HG03025 (cell line): Measurements from ENCODE around the gene ZFAND2B.
A peak's percentile ranks its signal among the peaks of the same experiment; 100 is the strongest.
"Not testable (repeated sequence)": the region's sequence is repeated elsewhere in the genome, so short reads cannot be mapped to it uniquely, and the experiment has no call there.

Experiments used
- ATAC-seq: cut with Tn5 transposase; IDR thresholded peaks from one replicate; pipeline ENCODE4 v1.9.1; 2021; ENCODE audit warnings: mild to moderate bottlenecking, moderate library complexity; ENCODE audit not compliant: unreplicated experiment, low FRiP score

Gene ZFAND2B

GRCh38 chr2:219200502-219201326, 5.9 kb upstream of the ZFAND2B start:
- ATAC-seq, result not testable (repeated sequence)

DNA sequence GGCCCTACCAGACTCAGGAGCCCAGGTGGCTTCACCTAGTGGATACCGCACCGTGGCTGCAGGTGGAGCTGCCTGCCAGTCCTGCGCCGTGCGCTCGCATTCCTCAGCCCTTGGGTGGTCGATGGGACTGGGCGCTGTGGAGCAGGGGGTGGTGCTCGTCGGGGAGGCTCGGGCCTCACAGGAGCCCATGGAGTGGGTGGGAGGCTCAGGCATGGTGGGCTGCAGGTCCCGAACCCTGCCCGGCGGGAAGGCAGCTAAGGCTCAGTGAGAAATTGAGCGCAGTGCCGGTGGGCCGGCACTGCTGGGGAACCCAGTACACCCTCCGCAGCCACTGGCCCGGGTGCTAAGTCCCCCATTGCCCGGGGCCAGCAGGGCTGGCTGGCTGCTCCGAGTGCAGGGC, 5.3 kb upstream of the ZFAND2B start:
- not testable (repeated sequence) for ATAC-seq

- ATAC-seq, result no peak
Measured at GRCh38 chr2:219204425-219205164, 2.0 kb upstream of the ZFAND2B start.

DNA sequence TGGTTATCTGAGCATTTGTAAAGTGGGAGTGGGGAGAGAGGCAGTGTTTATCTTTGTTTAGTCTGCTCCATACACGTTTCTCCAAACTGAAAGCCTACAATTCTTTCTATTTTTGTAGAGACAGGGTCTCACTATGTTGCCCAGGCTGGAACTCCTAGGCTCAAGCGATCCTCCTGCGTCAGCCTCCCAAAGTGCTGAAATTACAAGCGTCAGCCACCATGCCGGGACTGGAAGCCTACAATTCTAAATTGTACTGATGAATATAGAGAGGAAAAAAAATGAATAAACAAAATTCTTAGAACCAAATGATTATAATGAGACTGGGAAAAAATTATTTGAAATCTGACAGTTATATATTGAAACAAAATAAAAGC, 1.4 kb upstream of the ZFAND2B start:
- ATAC-seq, result no peak

- no peak for ATAC-seq
Measured at GRCh38 chr2:219205981-219206327, 628 bp upstream of the ZFAND2B start.

DNA sequence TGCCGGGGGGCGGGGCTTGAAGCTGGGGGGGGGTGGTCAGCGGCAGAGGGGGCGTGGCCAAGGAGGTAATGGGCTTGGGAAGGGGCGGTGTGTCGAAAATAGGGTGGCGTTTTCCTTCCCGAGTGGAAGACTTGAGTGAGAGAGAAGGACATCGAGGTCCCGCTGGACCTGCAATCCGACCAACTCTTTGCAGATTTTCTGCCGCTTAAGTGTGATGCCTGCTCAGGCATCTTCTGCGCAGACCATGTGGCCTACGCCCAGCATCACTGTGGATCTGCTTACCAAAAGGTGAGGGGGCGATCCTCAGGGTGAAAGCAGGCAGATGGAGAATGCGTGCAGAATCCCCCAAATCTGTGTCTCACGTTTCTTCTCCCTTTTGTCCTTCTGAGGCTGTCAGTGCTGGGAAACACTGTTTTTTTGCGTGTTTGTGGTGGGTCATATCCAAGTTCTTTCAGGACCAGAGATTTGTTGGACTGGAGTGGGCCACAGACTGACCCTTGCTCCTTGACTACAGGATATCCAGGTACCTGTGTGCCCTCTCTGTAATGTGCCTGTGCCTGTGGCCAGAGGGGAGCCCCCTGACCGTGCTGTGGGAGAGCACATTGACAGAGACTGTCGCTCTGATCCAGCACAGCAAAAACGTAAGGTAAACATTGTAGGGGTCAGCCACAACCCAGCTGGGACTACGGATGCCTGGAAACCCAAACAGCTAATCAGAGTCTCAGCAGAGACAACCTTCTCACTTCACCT, 727 bp downstream of the ZFAND2B start:
- ATAC-seq, result no peak

DNA sequence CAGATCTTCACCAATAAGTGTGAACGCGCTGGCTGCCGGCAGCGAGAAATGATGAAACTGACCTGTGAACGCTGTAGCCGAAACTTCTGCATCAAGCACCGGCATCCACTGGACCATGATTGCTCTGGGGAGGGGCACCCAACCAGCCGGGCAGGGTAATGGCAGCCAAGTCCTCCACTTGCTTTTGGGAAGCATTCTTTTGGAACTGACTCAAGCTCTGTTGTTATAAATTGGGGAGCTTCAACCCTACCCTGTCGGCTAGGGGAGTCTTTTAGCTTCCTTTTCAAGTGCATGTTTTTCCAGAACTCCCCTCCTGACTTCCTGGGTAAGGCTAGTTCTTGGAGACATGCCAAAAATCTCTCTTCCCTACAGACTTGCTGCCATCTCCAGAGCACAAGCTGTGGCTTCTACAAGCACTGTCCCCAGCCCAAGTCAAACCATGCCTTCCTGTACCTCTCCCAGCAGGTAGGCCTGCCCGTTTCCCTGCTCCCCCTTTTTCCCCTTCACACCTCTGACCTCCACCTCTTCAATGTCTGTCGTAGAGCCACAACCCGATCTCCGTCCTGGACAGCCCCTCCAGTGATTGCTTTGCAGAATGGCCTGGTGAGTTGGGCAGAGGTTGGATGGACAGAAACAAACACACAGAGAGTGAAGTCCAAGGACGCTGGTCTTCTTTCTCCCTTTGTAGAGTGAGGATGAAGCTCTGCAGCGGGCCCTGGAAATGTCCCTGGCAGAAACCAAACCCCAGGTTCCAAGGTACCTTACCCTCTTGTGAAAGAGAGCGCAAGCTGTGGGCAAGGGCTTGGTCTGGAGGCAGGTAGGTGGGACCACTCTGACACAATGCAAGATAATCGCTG, 1.5 kb downstream of the ZFAND2B start:
- ATAC-seq, result no peak

DNA sequence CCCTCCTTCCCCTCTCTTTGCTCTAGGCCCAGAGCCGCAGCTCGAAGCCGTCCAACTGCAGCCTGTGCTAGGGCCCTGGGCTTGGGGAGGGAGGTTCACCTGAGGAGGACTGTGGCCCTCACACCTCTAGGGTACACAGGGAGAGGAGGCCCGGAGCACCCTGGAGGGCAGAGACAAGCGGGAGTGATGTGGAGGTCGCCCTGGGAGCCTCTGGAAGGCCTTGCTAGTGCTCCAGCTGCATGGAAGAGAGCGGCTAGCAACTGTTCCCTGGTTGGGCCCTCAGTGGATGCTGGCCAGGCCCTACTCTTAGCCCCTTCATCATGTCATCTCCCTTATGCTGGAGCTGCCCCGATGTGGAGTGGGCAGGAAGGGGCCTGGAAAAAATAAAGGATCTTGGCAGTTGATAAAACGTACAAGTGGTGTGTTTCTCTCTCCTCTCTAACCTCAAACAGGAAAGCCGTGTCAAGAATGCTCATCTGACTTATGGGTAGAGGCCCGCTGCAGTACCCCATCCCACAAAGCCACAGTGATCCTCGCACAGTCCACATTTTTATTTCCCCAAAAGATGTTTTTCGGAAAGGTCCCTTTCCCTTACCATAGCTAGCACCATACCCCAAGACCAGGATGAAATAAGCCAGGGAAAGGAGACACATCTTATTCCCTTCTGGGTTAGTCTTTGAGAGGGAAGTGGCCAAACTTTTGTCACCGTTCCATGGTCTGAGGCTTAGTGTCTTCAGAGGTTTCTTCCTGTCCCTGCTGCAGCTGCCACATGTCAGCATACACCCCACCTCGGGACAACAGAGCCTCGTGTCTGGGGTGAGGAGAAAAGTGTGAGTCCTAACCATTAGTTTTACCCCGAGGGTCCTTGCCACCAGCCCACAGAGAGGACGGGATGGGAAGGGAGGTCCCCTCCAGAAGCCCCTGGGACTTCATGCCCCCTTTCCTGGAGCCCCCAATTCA, 2.9 kb downstream of the ZFAND2B start:
- ATAC-seq, result no peak

DNA sequence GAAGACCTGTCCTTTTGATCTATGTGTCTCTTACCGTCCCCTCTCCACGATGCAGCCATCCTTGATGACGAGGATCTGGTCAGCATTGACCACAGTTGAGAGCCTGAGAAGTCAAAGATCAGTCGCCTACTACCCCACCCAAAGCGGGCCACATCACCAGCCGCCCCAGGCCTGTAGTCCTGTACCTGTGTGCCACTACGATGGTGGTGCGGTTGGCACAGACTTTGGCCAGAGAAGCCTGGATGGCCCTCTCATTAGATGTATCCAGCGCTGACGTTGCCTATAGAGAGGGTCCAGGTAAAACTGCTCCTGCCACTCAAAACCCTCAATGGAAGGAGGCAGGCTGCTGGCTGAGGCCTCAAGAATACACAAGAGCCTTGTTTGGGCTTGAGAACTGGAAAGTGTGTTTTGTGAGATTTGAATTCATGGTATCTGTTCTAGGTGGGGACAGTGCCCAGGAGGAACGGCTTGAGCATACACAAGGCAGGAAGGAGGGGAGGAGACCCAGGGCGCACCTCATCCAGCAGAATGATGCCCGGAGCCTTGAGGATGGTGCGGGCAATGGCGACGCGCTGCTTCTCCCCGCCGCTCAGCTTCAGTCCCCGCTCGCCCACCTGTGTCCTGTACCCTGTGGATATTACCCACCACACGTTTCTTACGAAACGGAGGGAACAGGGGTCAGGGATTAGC, 3.8 kb downstream of the ZFAND2B start:
- ATAC-seq, result no peak

- no peak for ATAC-seq
Measured at GRCh38 chr2:219210886-219211362, 4.3 kb downstream of the ZFAND2B start.

GRCh38 chr2:219213026-219213415, 6.4 kb downstream of the ZFAND2B start:
- ATAC-seq, result no peak

GRCh38 chr2:219213486-219214071, 7.0 kb downstream of the ZFAND2B start:
- ATAC-seq, result no peak

DNA sequence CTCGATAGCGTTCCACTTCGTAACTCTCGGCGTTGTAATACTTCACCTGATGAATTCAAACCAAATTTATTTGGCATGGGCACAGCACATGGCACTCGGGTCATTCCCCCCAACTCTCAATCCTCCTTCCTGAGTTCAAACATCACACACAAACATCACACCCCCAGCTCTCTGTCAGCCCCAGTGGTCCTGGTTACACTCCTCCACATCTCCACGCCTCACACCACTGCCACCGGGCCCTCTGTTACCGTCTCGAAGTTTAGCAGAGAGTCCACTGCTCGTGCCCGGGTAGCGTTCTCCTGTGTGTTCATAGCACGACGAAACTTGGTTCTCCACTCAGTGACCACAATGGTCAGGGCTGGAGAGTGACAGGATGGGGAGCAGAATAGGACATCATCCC, 7.6 kb downstream of the ZFAND2B start:
- ATAC-seq, result no peak

DNA sequence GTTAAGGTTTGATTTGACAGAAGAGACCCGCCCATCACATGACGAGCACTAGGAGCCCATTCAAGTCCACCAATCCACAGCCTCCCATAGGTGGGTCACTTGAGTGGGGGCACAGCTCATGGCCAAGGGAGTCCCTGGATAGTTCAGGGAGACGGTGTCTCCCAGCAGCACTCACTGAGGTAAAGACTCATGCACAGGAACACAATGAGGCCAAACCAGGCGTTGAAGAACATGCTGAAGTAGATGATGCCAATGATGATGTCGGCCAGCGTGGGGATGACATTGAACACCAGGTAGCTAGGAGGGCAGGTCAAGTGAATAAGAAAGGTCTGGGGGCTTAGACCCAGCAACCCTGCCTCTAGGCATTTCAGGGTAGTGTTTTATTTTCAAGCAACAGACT, 8.2 kb downstream of the ZFAND2B start:
- no peak for ATAC-seq

- no peak for ATAC-seq
Measured at GRCh38 chr2:219215871-219216534, 9.4 kb downstream of the ZFAND2B start.

DNA sequence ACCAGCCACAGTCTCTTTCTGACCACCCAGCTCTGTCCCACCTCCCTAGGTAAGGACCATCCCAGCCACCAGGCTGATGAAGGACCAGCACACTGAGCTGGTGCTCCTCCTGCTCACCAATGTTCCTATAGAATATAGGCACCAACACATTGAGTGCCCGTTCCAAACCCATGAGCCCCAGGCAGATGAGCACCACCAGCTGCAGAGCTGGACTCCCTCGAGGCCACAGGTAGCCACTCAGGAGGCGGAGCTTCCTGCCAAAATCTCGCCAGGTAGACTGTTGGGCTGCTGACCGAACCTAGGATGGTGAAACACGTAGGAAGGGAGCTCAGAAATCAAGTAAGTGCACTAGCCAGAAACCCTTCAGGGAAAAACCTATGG, 9.9 kb downstream of the ZFAND2B start:
- ATAC-seq, result no peak

GRCh38 chr2:219218217-219218731, 11.7 kb downstream of the ZFAND2B start:
- peak; percentile 11 for ATAC-seq
